ENCODE results near the gene TEAD1. TPM values are rescaled to one million over a fixed set of nuclear protein-coding genes. Genes with fewer than 3 reads are reported as not detected.

Gene TEAD1
- total RNA-seq, 2 experiments from 2014 or later, result 0.43 to 0.68 TPM

GRCh38 chr11:12675951-12676711 lies 1.9 kb downstream of the TEAD1 start:
- H3K4me1 Mint-ChIP-seq, result peaks cover 15% of the 10 kb centered on the region
- H3K27me3 Mint-ChIP-seq, result peaks cover 85% of the 10 kb centered on the region
- H3K36me3 Mint-ChIP-seq, result no peaks in the 10 kb centered on the region
- DNase-seq, result no peak
- no peaks in the 10 kb centered on the region for H3K9me3 Mint-ChIP-seq
- no peak overlapping the region for H3K4me3 Mint-ChIP-seq
- no peak overlapping the region for H3K27ac Mint-ChIP-seq

GRCh38 chr11:12677131-12677530 lies 2.9 kb downstream of the TEAD1 start:
- Mint-ChIP-seq H3K36me3 (no peaks in the 10 kb centered on the region), H3K9me3 (no peaks in the 10 kb centered on the region), H3K4me1 (peaks cover 15% of the 10 kb centered on the region), H3K4me3 (no peak overlapping the region), H3K27ac (no peak overlapping the region), H3K27me3 (peaks cover 85% of the 10 kb centered on the region)
- DNase-seq, result no peak

GRCh38 chr11:12678092-12678491 lies 3.9 kb downstream of the TEAD1 start:
- H3K36me3 Mint-ChIP-seq, result no peaks in the 10 kb centered on the region
- DNase-seq, result no peak
- H3K4me1 Mint-ChIP-seq, result peaks cover 15% of the 10 kb centered on the region
- H3K27me3 Mint-ChIP-seq, result peaks cover 87% of the 10 kb centered on the region
- no peak overlapping the region for H3K4me3 Mint-ChIP-seq
- no peak overlapping the region for H3K27ac Mint-ChIP-seq
- H3K9me3 Mint-ChIP-seq, result no peaks in the 10 kb centered on the region

DNA sequence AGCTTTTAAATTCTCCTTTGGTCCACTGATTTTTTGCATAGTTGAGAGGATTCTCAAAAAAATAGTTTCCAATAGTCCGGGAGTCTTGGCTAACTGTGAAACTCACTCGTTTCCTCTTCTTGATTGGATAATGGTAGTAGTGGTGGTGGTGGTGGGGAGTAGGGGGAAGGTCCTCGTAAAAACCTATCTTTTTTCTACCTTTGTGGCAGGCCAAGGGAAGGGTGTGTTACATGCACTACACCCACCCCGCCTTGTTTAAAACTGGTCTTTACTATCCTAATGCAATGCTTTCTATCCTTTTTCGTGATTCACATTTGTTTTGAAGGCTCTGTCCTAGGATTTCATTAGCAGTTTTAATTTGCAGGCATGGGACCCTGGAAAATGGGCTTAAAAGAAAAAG lies 4.8 kb downstream of the TEAD1 start:
- peaks cover 9% of the 10 kb centered on the region for H3K4me1 Mint-ChIP-seq
- H3K36me3 Mint-ChIP-seq, result no peaks in the 10 kb centered on the region
- no peaks in the 10 kb centered on the region for H3K9me3 Mint-ChIP-seq
- no peak for DNase-seq
- peaks cover 89% of the 10 kb centered on the region for H3K27me3 Mint-ChIP-seq
- H3K4me3 Mint-ChIP-seq, result no peak overlapping the region
- H3K27ac Mint-ChIP-seq, result no peak overlapping the region

DNA sequence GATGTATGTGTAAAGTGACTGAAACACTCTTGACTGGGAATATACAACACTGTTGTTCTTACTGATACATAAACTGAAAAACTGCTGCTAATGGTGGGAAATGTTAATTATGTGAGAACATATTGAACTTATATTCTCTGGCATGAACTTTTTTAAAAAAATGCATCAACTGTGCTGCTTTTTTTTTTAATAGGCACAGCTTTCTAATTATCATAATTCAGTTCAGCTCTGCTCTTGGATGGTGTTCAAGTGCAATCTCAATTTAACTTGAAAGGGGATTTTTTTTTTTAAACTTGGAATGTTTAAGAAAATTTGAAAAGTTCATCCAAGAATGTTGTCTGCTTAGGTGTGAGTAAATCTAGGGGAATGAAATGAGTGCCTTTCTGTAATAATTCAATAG lies 5.2 kb downstream of the TEAD1 start:
- Mint-ChIP-seq H3K9me3 (no peaks in the 10 kb centered on the region), H3K36me3 (no peaks in the 10 kb centered on the region), H3K27me3 (peaks cover 94% of the 10 kb centered on the region), H3K27ac (no peak overlapping the region), H3K4me1 (peaks cover 9% of the 10 kb centered on the region), H3K4me3 (no peak overlapping the region)
- no peak for DNase-seq

DNA sequence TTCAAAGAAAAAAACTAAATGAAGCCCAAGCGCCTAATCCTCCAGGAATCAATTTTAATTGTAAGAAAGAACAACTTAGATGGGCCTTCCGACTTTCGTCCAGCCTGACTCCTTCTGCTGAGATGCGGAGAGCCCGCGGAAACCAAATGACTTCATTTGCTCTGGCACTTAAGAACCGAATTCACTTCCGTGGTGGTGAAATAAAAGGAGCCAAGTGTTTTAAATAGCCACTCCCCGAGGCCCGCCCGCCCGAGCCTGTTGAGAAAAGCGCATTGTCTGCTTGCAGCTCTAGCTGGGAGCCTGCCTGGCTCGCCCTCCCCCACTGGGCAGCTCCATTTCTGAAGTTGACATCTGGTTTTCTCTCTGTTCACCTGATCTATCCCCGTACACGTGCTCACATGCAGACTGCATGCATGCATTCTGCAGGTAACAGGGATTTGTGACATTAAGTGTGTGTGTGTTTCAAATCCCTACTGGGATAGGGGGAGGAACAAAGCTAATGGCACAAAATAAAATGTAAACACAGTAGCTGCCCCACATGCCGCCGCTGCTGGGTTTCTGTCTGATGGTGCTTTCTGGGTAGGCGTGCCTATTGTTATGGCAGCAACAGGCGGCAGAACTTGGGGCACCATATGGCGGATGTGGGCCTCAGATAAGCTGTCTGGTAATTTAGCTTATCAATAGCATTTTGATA lies 6.2 kb downstream of the TEAD1 start:
- Mint-ChIP-seq H3K27me3 (peaks cover 100% of the 10 kb centered on the region), H3K4me3 (no peak overlapping the region)

GRCh38 chr11:12680940-12681258 lies 6.7 kb downstream of the TEAD1 start:
- Mint-ChIP-seq H3K4me3 (no peak overlapping the region), H3K9me3 (no peaks in the 10 kb centered on the region), H3K27me3 (peaks cover 95% of the 10 kb centered on the region), H3K27ac (no peak overlapping the region), H3K36me3 (no peaks in the 10 kb centered on the region), H3K4me1 (peaks cover 11% of the 10 kb centered on the region)
- DNase-seq, result no peak

More for the DNA sequence above, 6.2 kb downstream of the TEAD1 start:
- Mint-ChIP-seq H3K4me1 (peaks cover 9% of the 10 kb centered on the region), H3K27ac (no peak overlapping the region), H3K9me3 (no peaks in the 10 kb centered on the region), H3K36me3 (no peaks in the 10 kb centered on the region)
- no peak for DNase-seq

GRCh38 chr11:12681466-12681865 lies 7.2 kb downstream of the TEAD1 start:
- Mint-ChIP-seq H3K4me3 (no peak overlapping the region), H3K36me3 (no peaks in the 10 kb centered on the region), H3K27me3 (peaks cover 90% of the 10 kb centered on the region), H3K9me3 (no peaks in the 10 kb centered on the region), H3K27ac (no peak overlapping the region), H3K4me1 (peaks cover 11% of the 10 kb centered on the region)
- DNase-seq, result no peak

DNA sequence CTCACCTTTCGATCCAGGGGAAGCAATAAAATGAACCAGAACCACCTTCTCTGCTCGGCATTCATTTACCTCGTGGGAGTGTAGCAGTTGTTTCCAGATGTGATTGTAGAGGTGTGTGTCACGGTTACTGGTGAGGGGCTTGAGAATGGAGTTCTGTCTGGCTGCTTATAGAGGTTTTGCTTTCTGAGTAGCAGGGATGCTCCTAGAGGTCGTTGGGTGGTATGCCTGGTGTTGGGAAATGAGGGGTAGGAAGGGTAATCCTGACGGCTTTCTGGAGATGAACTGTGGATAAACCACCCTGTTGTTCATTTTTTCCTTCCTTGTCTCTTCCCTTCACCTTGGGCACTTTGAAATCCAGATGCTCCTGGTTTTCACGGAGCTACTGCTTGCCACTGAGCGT lies 8.1 kb downstream of the TEAD1 start:
- Mint-ChIP-seq H3K4me1 (peaks cover 15% of the 10 kb centered on the region), H3K27me3 (peaks cover 90% of the 10 kb centered on the region), H3K9me3 (no peaks in the 10 kb centered on the region)

GRCh38 chr11:12682737-12683500 lies 8.7 kb downstream of the TEAD1 start:
- Mint-ChIP-seq H3K4me3 (no peak overlapping the region), H3K9me3 (no peaks in the 10 kb centered on the region), H3K4me1 (peaks cover 15% of the 10 kb centered on the region), H3K27ac (no peak overlapping the region), H3K27me3 (peaks cover 89% of the 10 kb centered on the region), H3K36me3 (no peaks in the 10 kb centered on the region)
- no peak for DNase-seq

More for the DNA sequence above, 8.1 kb downstream of the TEAD1 start:
- no peak for DNase-seq
- H3K36me3 Mint-ChIP-seq, result no peaks in the 10 kb centered on the region
- no peak overlapping the region for H3K27ac Mint-ChIP-seq
- H3K4me3 Mint-ChIP-seq, result no peak overlapping the region

- H3K36me3 Mint-ChIP-seq, result no peaks in the 10 kb centered on the region
These were observed 9.7 kb downstream of the TEAD1 start for GRCh38 chr11:12683874-12684273.

DNA sequence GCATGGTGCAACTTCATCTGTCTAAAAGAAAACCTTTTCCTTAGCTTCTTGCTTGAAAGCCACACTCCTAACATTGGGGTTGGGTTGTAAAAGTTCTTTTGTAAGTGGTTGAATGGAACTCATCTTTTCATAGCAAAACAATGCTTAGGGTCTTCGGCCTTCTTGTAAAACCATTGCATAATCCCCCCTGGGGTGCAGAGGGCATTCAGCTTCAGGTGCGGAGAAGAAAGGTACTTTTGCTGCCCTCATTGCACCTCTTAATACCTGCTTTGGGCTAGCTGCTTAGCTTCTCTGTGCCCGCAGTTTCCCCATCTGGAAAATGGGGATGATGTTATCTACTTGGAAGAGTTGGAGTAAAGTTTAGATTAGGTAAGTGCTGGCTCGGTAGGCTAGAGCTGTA lies 10.1 kb downstream of the TEAD1 start:
- no peak overlapping the region for H3K27ac Mint-ChIP-seq
- H3K36me3 Mint-ChIP-seq, result no peaks in the 10 kb centered on the region
- no peak for DNase-seq

More at GRCh38 chr11:12683874-12684273, 9.7 kb downstream of the TEAD1 start:
- no peak overlapping the region for H3K27ac Mint-ChIP-seq
- peaks cover 86% of the 10 kb centered on the region for H3K27me3 Mint-ChIP-seq
- no peaks in the 10 kb centered on the region for H3K9me3 Mint-ChIP-seq
- no peak for DNase-seq
- H3K4me3 Mint-ChIP-seq, result no peak overlapping the region
- peaks cover 15% of the 10 kb centered on the region for H3K4me1 Mint-ChIP-seq

GRCh38 chr11:12684816-12685215 lies 10.6 kb downstream of the TEAD1 start:
- peaks cover 85% of the 10 kb centered on the region for H3K27me3 Mint-ChIP-seq
- no peaks in the 10 kb centered on the region for H3K36me3 Mint-ChIP-seq
- no peak overlapping the region for H3K27ac Mint-ChIP-seq

More for the DNA sequence above, 10.1 kb downstream of the TEAD1 start:
- Mint-ChIP-seq H3K4me1 (peaks cover 15% of the 10 kb centered on the region), H3K9me3 (no peaks in the 10 kb centered on the region), H3K4me3 (no peak overlapping the region), H3K27me3 (peaks cover 86% of the 10 kb centered on the region)

DNA sequence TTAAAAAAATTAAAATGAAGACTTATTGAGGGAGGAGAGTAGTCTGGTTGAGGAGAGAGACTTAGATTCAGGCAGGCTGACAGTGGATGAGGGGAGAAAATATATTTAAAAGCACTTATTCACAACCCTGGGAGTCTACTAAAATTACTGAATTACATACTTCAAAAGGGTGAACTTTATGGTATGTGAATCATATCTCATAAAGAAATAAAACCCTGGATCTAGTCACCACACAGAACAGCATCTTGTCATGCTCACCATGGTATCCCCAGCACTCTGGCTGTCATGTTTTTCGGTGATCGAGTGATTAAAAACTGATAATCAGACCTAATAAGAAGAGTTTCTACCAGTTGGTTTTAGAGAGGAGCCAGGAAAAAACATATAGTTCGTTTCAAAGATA lies 11.0 kb downstream of the TEAD1 start:
- no peaks in the 10 kb centered on the region for H3K36me3 Mint-ChIP-seq
- peaks cover 12% of the 10 kb centered on the region for H3K4me1 Mint-ChIP-seq
- no peak overlapping the region for H3K4me3 Mint-ChIP-seq
- H3K27ac Mint-ChIP-seq, result no peak overlapping the region
- peaks cover 85% of the 10 kb centered on the region for H3K27me3 Mint-ChIP-seq
- H3K9me3 Mint-ChIP-seq, result no peaks in the 10 kb centered on the region
- no peak for DNase-seq

More at GRCh38 chr11:12684816-12685215, 10.6 kb downstream of the TEAD1 start:
- peaks cover 15% of the 10 kb centered on the region for H3K4me1 Mint-ChIP-seq
- no peaks in the 10 kb centered on the region for H3K9me3 Mint-ChIP-seq
- no peak overlapping the region for H3K4me3 Mint-ChIP-seq
- no peak for DNase-seq

All from activated naive CD8-positive, alpha-beta T cell treated with anti-CD3 and anti-CD28 coated beads for 36 hours (primary cell).